GM06990 (cell line): ENCODE data around the gene COL4A1.

Source experiments
- DNase-seq: peaks from one replicate; pipeline ENCODE4 v3.0.0-alpha.2; 2011; ENCODE audit not compliant: insufficient read length; ENCODE audit errors: extremely low read depth
- H3K27me3 ChIP-seq: replicated peaks from 2 replicates; pipeline ENCODE4 v1.6.0; 2011; ENCODE audit warnings: low read length; ENCODE audit not compliant: control insufficient read depth, insufficient read depth
- H3K36me3 ChIP-seq: 2 replicates; pipeline ENCODE4 v1.5.1; 2011; ENCODE audit warnings: low read length; ENCODE audit not compliant: control insufficient read depth, insufficient read depth
- H3K4me3 ChIP-seq: replicated peaks from 2 replicates; pipeline ENCODE4 v1.5.1; 2011; ENCODE audit warnings: low read depth, mild to moderate bottlenecking, control low read depth, low read length
- TF ChIP-seq, protein P1 (sequence below): IDR thresholded peaks from 2 replicates; pipeline ENCODE4 v1.5.1; 2011; ENCODE audit warnings: low read length, control low read depth, mild to moderate bottlenecking, inconsistent platforms; ENCODE audit not compliant: insufficient read depth, poor library complexity, severe bottlenecking

Gene COL4A1

DNA sequence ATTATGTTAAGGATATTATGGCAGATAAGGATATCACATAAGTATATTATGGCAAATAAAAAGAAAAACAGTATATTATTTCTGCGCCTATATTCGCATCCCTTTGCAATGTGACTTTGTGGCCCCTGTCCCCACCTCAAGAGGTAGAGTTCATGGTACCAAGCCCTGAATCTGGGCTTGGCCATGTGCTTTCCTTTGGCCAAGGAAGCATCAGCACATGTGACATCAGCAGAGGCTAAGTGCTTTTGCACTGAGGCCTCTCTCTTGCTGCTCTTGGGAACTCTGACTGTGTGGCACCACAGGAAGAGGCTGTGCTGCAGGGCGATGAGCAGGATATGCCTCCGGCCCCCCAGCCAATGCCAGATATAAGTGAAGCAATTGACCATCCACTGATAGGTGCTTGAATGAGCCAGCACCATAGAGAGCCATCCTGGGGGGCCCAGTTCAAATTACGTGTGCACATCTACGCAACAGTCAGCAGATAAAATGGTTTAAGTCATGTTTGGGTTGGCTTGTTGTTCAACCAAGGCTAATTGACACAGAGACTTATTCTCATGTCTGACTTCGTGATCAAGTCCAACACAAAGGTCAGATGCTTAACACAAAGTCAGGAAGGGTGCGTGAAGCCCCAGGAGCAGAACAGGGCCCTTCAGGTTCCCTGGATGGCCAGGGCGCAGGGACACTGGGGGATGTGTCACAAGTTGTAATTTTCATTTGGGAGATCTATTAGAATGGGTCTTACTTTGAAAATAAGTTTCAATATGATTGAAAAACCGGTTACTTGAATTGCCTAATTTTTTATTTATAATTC lies 173.3 kb downstream of the COL4A1 start:
- DNase-seq, result no peak
- no peak overlapping the region for H3K4me3 ChIP-seq
- H3K36me3 ChIP-seq, result no peaks in the 10 kb centered on the region
- TF ChIP-seq, protein P1, sequence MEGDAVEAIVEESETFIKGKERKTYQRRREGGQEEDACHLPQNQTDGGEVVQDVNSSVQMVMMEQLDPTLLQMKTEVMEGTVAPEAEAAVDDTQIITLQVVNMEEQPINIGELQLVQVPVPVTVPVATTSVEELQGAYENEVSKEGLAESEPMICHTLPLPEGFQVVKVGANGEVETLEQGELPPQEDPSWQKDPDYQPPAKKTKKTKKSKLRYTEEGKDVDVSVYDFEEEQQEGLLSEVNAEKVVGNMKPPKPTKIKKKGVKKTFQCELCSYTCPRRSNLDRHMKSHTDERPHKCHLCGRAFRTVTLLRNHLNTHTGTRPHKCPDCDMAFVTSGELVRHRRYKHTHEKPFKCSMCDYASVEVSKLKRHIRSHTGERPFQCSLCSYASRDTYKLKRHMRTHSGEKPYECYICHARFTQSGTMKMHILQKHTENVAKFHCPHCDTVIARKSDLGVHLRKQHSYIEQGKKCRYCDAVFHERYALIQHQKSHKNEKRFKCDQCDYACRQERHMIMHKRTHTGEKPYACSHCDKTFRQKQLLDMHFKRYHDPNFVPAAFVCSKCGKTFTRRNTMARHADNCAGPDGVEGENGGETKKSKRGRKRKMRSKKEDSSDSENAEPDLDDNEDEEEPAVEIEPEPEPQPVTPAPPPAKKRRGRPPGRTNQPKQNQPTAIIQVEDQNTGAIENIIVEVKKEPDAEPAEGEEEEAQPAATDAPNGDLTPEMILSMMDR, result no peak
- H3K27me3 ChIP-seq, result no peaks in the 10 kb centered on the region

DNA sequence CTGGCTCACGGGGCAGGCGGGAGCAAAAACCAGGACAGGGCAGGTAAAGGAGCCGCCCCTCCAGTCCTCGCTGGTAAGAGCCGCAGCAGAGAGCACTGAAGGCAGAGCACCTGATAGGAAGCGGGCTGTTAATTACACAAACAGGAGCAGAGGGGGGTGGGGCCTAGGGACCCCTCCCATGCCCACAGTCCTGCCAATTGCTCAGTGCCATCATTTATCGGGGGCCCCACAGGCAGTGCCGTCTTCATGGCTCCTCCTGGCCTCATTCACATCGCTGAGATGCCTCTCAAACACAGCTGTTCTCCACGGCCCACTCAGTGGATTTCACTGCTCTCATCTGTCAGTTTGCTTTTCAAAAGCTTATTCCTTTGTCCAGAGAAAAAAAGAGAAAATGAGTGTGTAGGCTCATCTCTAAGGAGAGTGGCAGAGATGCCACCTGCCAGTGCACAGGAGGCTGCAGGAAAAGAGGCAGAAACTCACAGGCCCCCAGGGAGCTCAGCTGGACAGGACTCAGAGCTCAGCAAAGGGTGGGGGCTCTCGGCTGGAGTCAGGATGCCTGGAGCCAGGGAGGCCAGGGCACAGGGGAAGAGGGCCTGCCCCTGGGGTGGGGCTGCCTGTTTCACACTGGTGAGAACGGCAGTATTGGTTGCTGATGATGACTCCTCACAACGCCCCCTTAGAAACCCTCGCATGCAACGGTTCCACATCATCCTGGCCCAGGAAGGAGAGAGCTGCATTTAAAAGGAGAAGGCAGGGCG lies 174.6 kb downstream of the COL4A1 start:
- no peaks in the 10 kb centered on the region for H3K36me3 ChIP-seq
- no peak for DNase-seq
- H3K4me3 ChIP-seq, result no peak overlapping the region
- TF ChIP-seq, protein P1, result no peak
- H3K27me3 ChIP-seq, result no peaks in the 10 kb centered on the region

DNA sequence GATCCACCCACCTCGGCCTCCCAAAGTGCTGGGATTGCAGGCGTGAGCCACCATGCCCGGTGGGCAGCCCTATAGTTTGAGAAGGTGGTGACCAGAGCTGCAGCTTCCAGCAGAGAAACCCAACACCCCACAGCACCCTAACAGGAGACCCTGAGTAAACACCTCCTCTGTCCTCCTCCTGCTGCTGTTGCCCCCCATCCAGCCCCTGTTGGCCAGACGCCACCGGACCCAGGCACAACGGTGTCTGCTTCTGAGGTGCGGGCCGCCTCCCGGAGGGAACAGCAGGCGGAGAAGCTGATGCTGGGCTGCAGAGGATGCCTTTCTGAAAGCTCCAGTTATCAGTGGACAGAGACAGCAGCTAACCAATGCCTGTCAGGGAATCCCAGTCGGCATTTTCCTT lies 175.5 kb downstream of the COL4A1 start:
- DNase-seq, result no peak
- Histone ChIP-seq H3K4me3 (no peak overlapping the region), H3K36me3 (no peaks in the 10 kb centered on the region), H3K27me3 (no peaks in the 10 kb centered on the region)
- TF ChIP-seq, protein P1, result no peak

DNA sequence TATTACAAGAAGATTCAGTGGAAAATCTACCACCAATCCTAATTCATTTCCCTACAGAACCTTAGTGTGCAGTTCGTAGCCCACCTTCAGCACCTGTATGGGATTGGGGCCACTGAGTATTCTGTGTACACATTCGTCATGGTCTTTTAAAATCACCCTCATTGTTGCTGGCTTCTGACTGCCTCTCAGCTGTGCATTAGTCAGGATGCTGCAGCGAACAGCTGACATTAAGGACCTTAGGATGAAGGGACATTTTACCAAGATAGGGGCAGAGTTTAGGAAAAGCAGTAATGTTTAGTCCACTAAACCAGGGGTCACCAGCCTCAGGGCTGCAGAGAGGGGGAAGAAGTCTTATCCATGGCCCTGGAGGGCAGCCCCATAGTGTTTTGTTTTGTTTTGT lies 176.5 kb downstream of the COL4A1 start:
- no peak for DNase-seq
- TF ChIP-seq, protein P1, result no peak
- no peaks in the 10 kb centered on the region for H3K36me3 ChIP-seq
- no peaks in the 10 kb centered on the region for H3K27me3 ChIP-seq
- no peak overlapping the region for H3K4me3 ChIP-seq

DNA sequence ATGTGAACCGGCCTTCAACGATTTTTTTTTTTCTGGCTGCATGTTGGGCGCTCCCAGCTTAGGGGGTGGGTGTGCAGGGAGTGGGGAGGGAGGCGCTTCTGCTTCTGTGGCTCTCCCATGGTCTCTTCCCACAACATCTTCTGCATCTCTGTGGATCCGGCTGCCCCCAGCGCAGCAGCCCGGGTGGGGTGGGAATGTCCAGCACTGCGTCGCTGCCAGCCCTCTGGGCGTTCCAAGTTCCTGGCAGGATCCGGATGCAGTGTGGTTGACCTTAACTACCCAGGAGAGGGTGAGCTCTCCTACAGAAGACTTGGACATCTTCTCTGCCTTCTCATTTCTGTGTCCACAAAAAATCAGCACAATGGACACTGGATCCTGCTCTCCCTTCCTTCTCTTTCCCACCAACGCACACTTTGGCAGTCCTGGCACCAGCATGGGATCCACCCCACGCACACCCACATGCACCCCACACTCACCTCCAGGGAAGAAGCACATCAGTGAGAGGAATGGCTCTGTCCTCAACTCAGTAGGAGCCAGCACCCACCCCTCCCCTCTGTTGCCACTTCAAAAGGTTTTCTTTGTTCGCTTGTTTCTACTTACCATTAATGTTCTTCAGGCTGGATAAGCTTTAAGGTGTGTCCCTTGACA lies 177.3 kb downstream of the COL4A1 start:
- Histone ChIP-seq H3K4me3 (no peak overlapping the region), H3K27me3 (no peaks in the 10 kb centered on the region), H3K36me3 (no peaks in the 10 kb centered on the region; the same call in 1 of the 2 replicates)
- no peak for DNase-seq
- TF ChIP-seq, protein P1, result no peak
